Stomach (tissue), 9 donors: ENCODE data around the gene CST1. TPM values are rescaled to one million over a fixed set of nuclear protein-coding genes. Genes with fewer than 3 reads are reported as not detected.

ENCODE experiments used
- DNase-seq, 2 donors: peaks; one replicate each; pipeline versions ENCODE4 v3.0.0 to v3.0.0-alpha.2; 2013 to 2019
- H3K27ac ChIP-seq, 5 donors: fragments of 200-600 bp in 4 of 5; sonication (generic) in 4 of 5; one replicate each; pipeline ENCODE4 v1.5.1; 2013 to 2019; ENCODE audit warnings: mild to moderate bottlenecking in 1 of 5, moderate library complexity in 1 of 5
- H3K27me3 ChIP-seq, 3 donors: fragments of 200-600 bp; sonication (generic); one replicate each; pipeline ENCODE4 v1.5.1; 2017 to 2019; ENCODE audit warnings: mixed run types in 1 of 3
- H3K36me3 ChIP-seq, 4 donors: fragments of 200-600 bp; sonication (generic); 1 replicate in 3 of 4; 2 replicates in 1 of 4; pipeline ENCODE4 v1.5.1; 2016 to 2019
- H3K4me1 ChIP-seq, 4 donors: fragments of 200-600 bp; sonication (generic); one replicate each; pipeline ENCODE4 v1.5.1; 2016 to 2019
- H3K4me3 ChIP-seq, 4 donors: fragments of 200-600 bp; sonication (generic) in 3 of 4; one replicate each; pipeline ENCODE4 v1.5.1; 2016 to 2019; ENCODE audit warnings: mild to moderate bottlenecking in 1 of 4
- H3K9me3 ChIP-seq, 4 donors: fragments of 200-600 bp; sonication (generic); one replicate each; pipeline ENCODE4 v1.5.1; 2016 to 2019
- EP300 ChIP-seq: sonication (generic); formaldehyde crosslinking; IDR thresholded peaks from one replicate; pipeline ENCODE4 v1.6.1; 2017; ENCODE audit warnings: antibody characterized with exemption
- POLR2A ChIP-seq, 4 donors: fragments of 450-650 bp; IDR thresholded peaks; one replicate each; pipeline ENCODE4 v1.6.1; 2016; ENCODE audit warnings: antibody characterized with exemption in 4 of 4, control low read depth in 2 of 4, mild to moderate bottlenecking in 1 of 4, moderate library complexity in 1 of 4
- POLR2AphosphoS5 ChIP-seq, 3 donors: sonication (generic); formaldehyde crosslinking; IDR thresholded peaks; one replicate each; pipeline ENCODE4 v1.6.1; 2016; ENCODE audit warnings: antibody characterized with exemption in 3 of 3
- WGBS, 5 donors: extraction: QIAGEN DNeasy Blood & Tissue Kit in 3 of 5; methylation state at CpG; one replicate each; pipeline versions ENCODE4 v1.1.5 to v1.1.7; 2013 to 2018; 5-methylcytosine and 5-hydroxymethylcytosine counted together
- intact Hi-C: fragments of 100-400 bp; cut with DNase I; formaldehyde crosslinking; loops from one replicate; pipeline ENCODE4 v1.15.1; 2023; ENCODE audit warnings: low total_unique reads
- polyA plus RNA-seq, 3 donors: library from polyadenylated mRNA; stranded (reverse); fragments of 200-250 nt; gene quantifications; one replicate each; pipeline ENCODE4 v1.2.3, GENCODE V29; 2013
- total RNA-seq, 5 donors: library from RNA; depleted of rRNA; stranded (reverse); fragments of >200 nt; gene quantifications; one replicate each; pipeline versions ENCODE4 v1.1.0 to v1.2.3, GENCODE V29; 2014 to 2016
- TF ChIP-seq, protein P1 (sequence below), 7 experiments: fragments of 450-650 bp in 4 of 7; fragments of 200-600 bp in 3 of 7; sonication (generic) in 3 of 7; IDR thresholded peaks; one replicate each; pipeline ENCODE4 v1.5.1; 2016 to 2019; ENCODE audit warnings: antibody characterized with exemption in 7 of 7, control low read depth in 2 of 7, mild to moderate bottlenecking in 1 of 7
- donor health status: healthy with polysubstance abuse.
- donor health status: Bipolar disorder and iron deficiency.
- donor health status: healthy.

CST1 gene
- total and polyA plus RNA-seq, 8 donors = 0.23 TPM; not detected in 7

- H3K4me3 ChIP-seq = no peak overlapping the region
- intact Hi-C loops = no loop called here
- TF ChIP-seq EP300 = no peak
- TF ChIP-seq, protein P1, sequence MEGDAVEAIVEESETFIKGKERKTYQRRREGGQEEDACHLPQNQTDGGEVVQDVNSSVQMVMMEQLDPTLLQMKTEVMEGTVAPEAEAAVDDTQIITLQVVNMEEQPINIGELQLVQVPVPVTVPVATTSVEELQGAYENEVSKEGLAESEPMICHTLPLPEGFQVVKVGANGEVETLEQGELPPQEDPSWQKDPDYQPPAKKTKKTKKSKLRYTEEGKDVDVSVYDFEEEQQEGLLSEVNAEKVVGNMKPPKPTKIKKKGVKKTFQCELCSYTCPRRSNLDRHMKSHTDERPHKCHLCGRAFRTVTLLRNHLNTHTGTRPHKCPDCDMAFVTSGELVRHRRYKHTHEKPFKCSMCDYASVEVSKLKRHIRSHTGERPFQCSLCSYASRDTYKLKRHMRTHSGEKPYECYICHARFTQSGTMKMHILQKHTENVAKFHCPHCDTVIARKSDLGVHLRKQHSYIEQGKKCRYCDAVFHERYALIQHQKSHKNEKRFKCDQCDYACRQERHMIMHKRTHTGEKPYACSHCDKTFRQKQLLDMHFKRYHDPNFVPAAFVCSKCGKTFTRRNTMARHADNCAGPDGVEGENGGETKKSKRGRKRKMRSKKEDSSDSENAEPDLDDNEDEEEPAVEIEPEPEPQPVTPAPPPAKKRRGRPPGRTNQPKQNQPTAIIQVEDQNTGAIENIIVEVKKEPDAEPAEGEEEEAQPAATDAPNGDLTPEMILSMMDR (IDR thresholded peaks at IDR 0.05) = no peak
- TF ChIP-seq POLR2A (IDR thresholded peaks at IDR 0.05) = no peak
- no peak for TF ChIP-seq POLR2AphosphoS5 (IDR thresholded peaks at IDR 0.05)
- H3K27me3 ChIP-seq = no peaks in the 10 kb centered on the region
- H3K27ac ChIP-seq = no peak overlapping the region
- no peaks in the 10 kb centered on the region for H3K9me3 ChIP-seq
- no peak for DNase-seq
- H3K36me3 ChIP-seq = no peaks in the 10 kb centered on the region
- H3K4me1 ChIP-seq = no peaks in the 10 kb centered on the region
- WGBS, 5 donors = 70 to 82% (median 78%) methylated on average over 4 of the region's 4 CpGs
Observed at GRCh38 chr20:23754731-23755130, 4.0 kb upstream of the CST1 start.

GRCh38 chr20:23753589-23753988 is 2.9 kb upstream of the CST1 start:
- Histone ChIP-seq H3K4me3 (no peak overlapping the region), H3K4me1 (no peaks in the 10 kb centered on the region), H3K36me3 (no peaks in the 10 kb centered on the region), H3K9me3 (no peaks in the 10 kb centered on the region), H3K27ac (no peak overlapping the region), H3K27me3 (no peaks in the 10 kb centered on the region)
- no peak for DNase-seq
- intact Hi-C loops = no loop called here
- 82 to 87% (median 84%) methylated on average over 2 of the region's 2 CpGs for WGBS, 5 donors
- TF ChIP-seq POLR2A (IDR thresholded peaks at IDR 0.05) = no peak
- TF ChIP-seq, protein P1 (IDR thresholded peaks at IDR 0.05) = no peak
- TF ChIP-seq EP300 = no peak

GRCh38 chr20:23753194-23753548 is 2.4 kb upstream of the CST1 start:
- Histone ChIP-seq H3K36me3 (no peaks in the 10 kb centered on the region), H3K4me1 (no peaks in the 10 kb centered on the region), H3K4me3 (no peak overlapping the region), H3K27me3 (no peaks in the 10 kb centered on the region), H3K27ac (no peak overlapping the region), H3K9me3 (no peaks in the 10 kb centered on the region)
- 79 to 98% (median 92%) methylated on average over 3 of the region's 3 CpGs for WGBS, 5 donors
- intact Hi-C loops = no loop called here
- DNase-seq = no peak
- TF ChIP-seq, protein P1 (IDR thresholded peaks at IDR 0.05) = no peak
- TF ChIP-seq EP300 (no peak), POLR2AphosphoS5 (IDR thresholded peaks at IDR 0.05) (no peak), POLR2A (IDR thresholded peaks at IDR 0.05) (no peak)

- H3K4me3 ChIP-seq = no peak overlapping the region
- WGBS, 5 donors = 78 to 85% (median 83%) methylated on average over 11 of the region's 11 CpGs
- no peak for TF ChIP-seq POLR2AphosphoS5 (IDR thresholded peaks at IDR 0.05)
- TF ChIP-seq POLR2A (IDR thresholded peaks at IDR 0.05) = no peak
- TF ChIP-seq, protein P1 (IDR thresholded peaks at IDR 0.05) = no peak
- TF ChIP-seq EP300 = no peak
- H3K36me3 ChIP-seq = no peaks in the 10 kb centered on the region
- no peak for DNase-seq
- H3K9me3 ChIP-seq = no peaks in the 10 kb centered on the region
- no peak overlapping the region for H3K27ac ChIP-seq
- H3K27me3 ChIP-seq = no peaks in the 10 kb centered on the region
- H3K4me1 ChIP-seq = no peaks in the 10 kb centered on the region
- intact Hi-C loops = no loop called here
Observed at GRCh38 chr20:23752481-23753193, 1.9 kb upstream of the CST1 start.
